Activated T-helper 1 cell treated with anti-CD3 and anti-CD28 coated beads, Interleukin-12 subunit alpha, Interleukin-12 subunit beta, Interleukin-2, Interleukin-4 antibody, amounts not matched to agents 30 ng/mL and 10 ng/mL and 1 ng/mL, durations not matched to agents 14 hours and 24 hours and 36 hours (primary cell): ENCODE measurements around the gene MGA. TPM values are rescaled to one million over a fixed set of nuclear protein-coding genes. Genes with fewer than 3 reads are reported as not detected.
A peak's percentile ranks its signal among the peaks of the same experiment; 100 is the strongest.

Experiments used
- DNase-seq: peaks from one replicate; pipeline ENCODE4 v3.0.0; 2021; ENCODE audit warnings: low spot score
- H3K27ac Mint-ChIP-seq: one replicate; pipeline ENCODE4 v1.8.0; 2021; ENCODE audit warnings: mild to moderate bottlenecking, mixed read lengths
- H3K27me3 Mint-ChIP-seq: one replicate; pipeline ENCODE4 v1.8.0; 2022; ENCODE audit warnings: mild to moderate bottlenecking, moderate library complexity, mixed read lengths; ENCODE audit not compliant: insufficient read depth
- H3K36me3 Mint-ChIP-seq: one replicate; pipeline ENCODE4 v1.8.0; 2021; ENCODE audit warnings: low read depth, mixed read lengths
- H3K4me1 Mint-ChIP-seq: one replicate; pipeline ENCODE4 v1.8.0; 2021; ENCODE audit warnings: low read depth, mixed read lengths
- H3K4me3 Mint-ChIP-seq: one replicate; pipeline ENCODE4 v1.8.0; 2021; ENCODE audit warnings: mild to moderate bottlenecking, moderate library complexity, mixed read lengths
- H3K9me3 Mint-ChIP-seq: one replicate; pipeline ENCODE4 v1.8.0; 2021; ENCODE audit warnings: mixed read lengths
- intact Hi-C: fragments of 100-400 bp; cut with micrococcal nuclease; formaldehyde crosslinking; loops from one replicate; pipeline ENCODE4 v1.15.1; 2024
- total RNA-seq: library from RNA; stranded (reverse); gene quantifications from 2 replicates; pipeline ENCODE4 v1.2.3, GENCODE V29; 2022

The MGA gene
- total RNA-seq, 1 donor from 2014 or later, result 38.8 TPM

GRCh38 chr15:41809121-41809520 lies 148.9 kb downstream of the MGA start:
- Mint-ChIP-seq H3K9me3 (no peaks in the 10 kb centered on the region), H3K36me3 (no peaks in the 10 kb centered on the region), H3K4me1 (peaks cover 33% of the 10 kb centered on the region), H3K4me3 (no peak overlapping the region), H3K27ac (no peak overlapping the region), H3K27me3 (no peaks in the 10 kb centered on the region)
- no peak for DNase-seq
- intact Hi-C loops, result no loop called here

- Mint-ChIP-seq H3K27ac (no peak overlapping the region), H3K4me1 (peaks cover 28% of the 10 kb centered on the region), H3K27me3 (no peaks in the 10 kb centered on the region), H3K36me3 (no peaks in the 10 kb centered on the region), H3K9me3 (no peaks in the 10 kb centered on the region), H3K4me3 (no peak overlapping the region)
- intact Hi-C loops, result loop anchor here (2.0 to 5.0 kb wide), 2 partner anchors 19 to 267 kb away; partner anchors contain the start of gene RPAP1
- no peak for DNase-seq
Measured at GRCh38 chr15:41809526-41810220, 149.5 kb downstream of the MGA start.

GRCh38 chr15:41810651-41811431 lies 150.6 kb downstream of the MGA start:
- intact Hi-C loops, result loop anchor here (1.0 to 5.0 kb wide), 9 partner anchors 17 to 345 kb away; partner anchors contain the start of genes JMJD7, MAPKBP1 and RPAP1
- no peak for DNase-seq
- peaks cover 2% of the 10 kb centered on the region for H3K36me3 Mint-ChIP-seq
- no peak overlapping the region for H3K27ac Mint-ChIP-seq
- H3K27me3 Mint-ChIP-seq, result no peaks in the 10 kb centered on the region
- H3K9me3 Mint-ChIP-seq, result no peaks in the 10 kb centered on the region
- peaks cover 24% of the 10 kb centered on the region for H3K4me1 Mint-ChIP-seq
- peak overlapping the region; percentile 6 for H3K4me3 Mint-ChIP-seq

GRCh38 chr15:41811432-41812195 lies 151.4 kb downstream of the MGA start:
- Mint-ChIP-seq H3K4me3 (no peak overlapping the region), H3K9me3 (no peaks in the 10 kb centered on the region), H3K4me1 (peaks cover 24% of the 10 kb centered on the region), H3K27ac (no peak overlapping the region), H3K27me3 (no peaks in the 10 kb centered on the region), H3K36me3 (peaks cover 6% of the 10 kb centered on the region)
- DNase-seq, result peak; percentile 61
- intact Hi-C loops, result loop anchor here (1.0 to 5.0 kb wide), 9 partner anchors 17 to 345 kb away; partner anchors contain the start of genes JMJD7, MAPKBP1 and RPAP1

- no peaks in the 10 kb centered on the region for H3K27me3 Mint-ChIP-seq
- H3K4me1 Mint-ChIP-seq, result peaks cover 24% of the 10 kb centered on the region
- H3K36me3 Mint-ChIP-seq, result peaks cover 10% of the 10 kb centered on the region
- no peak for DNase-seq
- H3K9me3 Mint-ChIP-seq, result no peaks in the 10 kb centered on the region
- intact Hi-C loops, result loop anchor here (5.0 kb wide), 1 partner anchor 271 kb away; the partner anchor contains the start of gene RPAP1
- no peak overlapping the region for H3K4me3 Mint-ChIP-seq
- no peak overlapping the region for H3K27ac Mint-ChIP-seq
Measured at GRCh38 chr15:41812820-41813375, 152.7 kb downstream of the MGA start.

GRCh38 chr15:41813426-41813825 lies 153.2 kb downstream of the MGA start:
- intact Hi-C loops, result loop anchor here (5.0 kb wide), 1 partner anchor 271 kb away; the partner anchor contains the start of gene RPAP1
- Mint-ChIP-seq H3K27me3 (no peaks in the 10 kb centered on the region), H3K36me3 (peaks cover 10% of the 10 kb centered on the region), H3K4me1 (peaks cover 24% of the 10 kb centered on the region), H3K9me3 (no peaks in the 10 kb centered on the region), H3K27ac (no peak overlapping the region), H3K4me3 (no peak overlapping the region)
- no peak for DNase-seq

GRCh38 chr15:41814534-41814933 lies 154.3 kb downstream of the MGA start:
- Mint-ChIP-seq H3K4me3 (no peak overlapping the region), H3K27me3 (no peaks in the 10 kb centered on the region), H3K36me3 (peaks cover 13% of the 10 kb centered on the region), H3K9me3 (no peaks in the 10 kb centered on the region), H3K4me1 (peaks cover 24% of the 10 kb centered on the region), H3K27ac (no peak overlapping the region)
- intact Hi-C loops, result loop anchor here (5.0 kb wide), 1 partner anchor 272 kb away; the partner anchor contains the start of gene RPAP1
- DNase-seq, result no peak

GRCh38 chr15:41816788-41817187 lies 156.6 kb downstream of the MGA start:
- Mint-ChIP-seq H3K27me3 (no peaks in the 10 kb centered on the region), H3K4me1 (peaks cover 4% of the 10 kb centered on the region), H3K36me3 (peaks cover 17% of the 10 kb centered on the region), H3K9me3 (no peaks in the 10 kb centered on the region), H3K4me3 (no peak overlapping the region), H3K27ac (no peak overlapping the region)
- no peak for DNase-seq
- intact Hi-C loops, result no loop called here

GRCh38 chr15:41817327-41817726 lies 157.1 kb downstream of the MGA start:
- no peak overlapping the region for H3K27ac Mint-ChIP-seq
- H3K4me1 Mint-ChIP-seq, result no peaks in the 10 kb centered on the region
- intact Hi-C loops, result no loop called here
- H3K27me3 Mint-ChIP-seq, result no peaks in the 10 kb centered on the region
- no peaks in the 10 kb centered on the region for H3K9me3 Mint-ChIP-seq
- no peak for DNase-seq
- H3K4me3 Mint-ChIP-seq, result no peak overlapping the region
- H3K36me3 Mint-ChIP-seq, result peaks cover 17% of the 10 kb centered on the region

- no peak overlapping the region for H3K27ac Mint-ChIP-seq
- H3K4me1 Mint-ChIP-seq, result no peaks in the 10 kb centered on the region
- H3K9me3 Mint-ChIP-seq, result no peaks in the 10 kb centered on the region
- peaks cover 17% of the 10 kb centered on the region for H3K36me3 Mint-ChIP-seq
- intact Hi-C loops, result no loop called here
- no peak overlapping the region for H3K4me3 Mint-ChIP-seq
- no peaks in the 10 kb centered on the region for H3K27me3 Mint-ChIP-seq
- no peak for DNase-seq
Measured at GRCh38 chr15:41817781-41818180, 157.6 kb downstream of the MGA start.

GRCh38 chr15:41819455-41820050 lies 159.3 kb downstream of the MGA start:
- no peaks in the 10 kb centered on the region for H3K4me1 Mint-ChIP-seq
- H3K27ac Mint-ChIP-seq, result no peak overlapping the region
- no peaks in the 10 kb centered on the region for H3K27me3 Mint-ChIP-seq
- DNase-seq, result no peak
- peaks cover 23% of the 10 kb centered on the region for H3K36me3 Mint-ChIP-seq
- H3K4me3 Mint-ChIP-seq, result no peak overlapping the region
- no peaks in the 10 kb centered on the region for H3K9me3 Mint-ChIP-seq
- intact Hi-C loops, result loop anchor here (5.0 kb wide), 1 partner anchor 1197 kb away; no protein-coding TSS in a partner anchor
